C4-2B (cell line): ENCODE results near the gene FTL.

Experiments
- H3K27ac ChIP-seq: fragments of 450-650 bp; 2 replicates; pipeline ENCODE4 v1.5.1; 2017
- ZFX ChIP-seq: fragments of 450-650 bp; IDR thresholded peaks from 2 replicates; pipeline ENCODE4 v1.6.1; 2017
- TF ChIP-seq, protein P1 (sequence below): fragments of 450-650 bp; conservative IDR thresholded peaks from 2 replicates; pipeline ENCODE4 v1.5.1; 2017; ENCODE audit warnings: mild to moderate bottlenecking

FTL gene

DNA sequence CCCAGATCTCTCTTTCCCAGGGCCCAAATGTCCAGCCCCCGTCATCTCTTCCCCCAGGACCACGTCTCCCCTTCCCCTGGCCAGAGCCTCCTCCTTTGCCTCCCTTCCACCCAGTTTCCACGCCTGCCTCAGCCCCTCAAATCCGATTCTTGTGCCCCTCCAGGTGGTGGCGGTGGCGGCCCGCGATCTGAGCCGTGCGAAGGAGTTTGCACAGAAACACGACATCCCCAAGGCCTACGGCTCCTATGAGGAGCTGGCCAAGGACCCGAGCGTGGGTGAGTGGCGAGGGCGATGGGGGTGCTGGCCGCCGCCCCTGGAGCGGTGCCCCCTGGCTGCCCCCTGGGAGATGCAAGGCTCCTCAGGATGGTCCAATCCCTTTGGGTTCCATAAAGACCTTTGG is 30.3 kb upstream of the FTL start:
- TF ChIP-seq ZFX: no peak
- TF ChIP-seq, protein P1, sequence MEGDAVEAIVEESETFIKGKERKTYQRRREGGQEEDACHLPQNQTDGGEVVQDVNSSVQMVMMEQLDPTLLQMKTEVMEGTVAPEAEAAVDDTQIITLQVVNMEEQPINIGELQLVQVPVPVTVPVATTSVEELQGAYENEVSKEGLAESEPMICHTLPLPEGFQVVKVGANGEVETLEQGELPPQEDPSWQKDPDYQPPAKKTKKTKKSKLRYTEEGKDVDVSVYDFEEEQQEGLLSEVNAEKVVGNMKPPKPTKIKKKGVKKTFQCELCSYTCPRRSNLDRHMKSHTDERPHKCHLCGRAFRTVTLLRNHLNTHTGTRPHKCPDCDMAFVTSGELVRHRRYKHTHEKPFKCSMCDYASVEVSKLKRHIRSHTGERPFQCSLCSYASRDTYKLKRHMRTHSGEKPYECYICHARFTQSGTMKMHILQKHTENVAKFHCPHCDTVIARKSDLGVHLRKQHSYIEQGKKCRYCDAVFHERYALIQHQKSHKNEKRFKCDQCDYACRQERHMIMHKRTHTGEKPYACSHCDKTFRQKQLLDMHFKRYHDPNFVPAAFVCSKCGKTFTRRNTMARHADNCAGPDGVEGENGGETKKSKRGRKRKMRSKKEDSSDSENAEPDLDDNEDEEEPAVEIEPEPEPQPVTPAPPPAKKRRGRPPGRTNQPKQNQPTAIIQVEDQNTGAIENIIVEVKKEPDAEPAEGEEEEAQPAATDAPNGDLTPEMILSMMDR: no peak
- H3K27ac ChIP-seq: no peak overlapping the region

DNA sequence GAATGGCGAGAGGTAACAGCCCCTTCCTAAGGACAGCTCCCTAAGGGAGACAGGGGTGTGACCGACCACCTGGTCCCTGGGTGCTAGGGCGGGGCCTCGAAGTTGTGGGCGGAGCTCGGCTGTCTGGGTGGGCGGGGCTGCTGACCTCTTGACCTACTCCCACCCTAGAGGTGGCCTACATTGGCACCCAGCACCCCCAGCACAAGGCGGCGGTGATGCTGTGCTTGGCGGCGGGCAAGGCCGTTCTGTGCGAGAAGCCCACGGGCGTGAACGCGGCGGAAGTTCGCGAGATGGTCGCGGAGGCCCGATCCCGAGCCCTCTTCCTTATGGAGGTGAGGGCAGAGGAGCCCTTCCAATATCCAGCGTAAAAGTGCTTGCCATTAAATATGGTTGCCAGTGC is 29.2 kb upstream of the FTL start:
- H3K27ac ChIP-seq: no peak overlapping the region
- TF ChIP-seq ZFX: no peak
- TF ChIP-seq, protein P1: no peak

DNA sequence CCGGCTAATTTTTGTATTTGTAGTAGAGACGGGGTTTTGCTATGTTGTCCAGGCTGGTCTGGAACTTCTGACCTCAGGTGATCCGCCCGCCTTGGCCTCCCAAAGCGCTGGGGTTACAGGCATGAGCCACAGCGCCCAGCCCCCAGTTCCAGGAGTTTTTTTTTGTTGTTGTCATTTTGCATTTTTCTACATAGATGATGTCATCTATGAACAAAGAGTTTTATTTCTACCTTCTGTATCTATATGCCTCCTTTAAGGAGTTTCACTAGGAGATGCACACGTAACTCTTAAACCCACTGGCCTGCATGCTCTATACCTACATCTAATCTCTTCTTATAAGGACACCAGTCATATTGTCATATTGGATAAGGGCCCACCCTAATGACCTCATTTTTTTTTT is 26.9 kb upstream of the FTL start:
- H3K27ac ChIP-seq: no peak overlapping the region
- TF ChIP-seq ZFX: no peak
- TF ChIP-seq, protein P1: no peak

DNA sequence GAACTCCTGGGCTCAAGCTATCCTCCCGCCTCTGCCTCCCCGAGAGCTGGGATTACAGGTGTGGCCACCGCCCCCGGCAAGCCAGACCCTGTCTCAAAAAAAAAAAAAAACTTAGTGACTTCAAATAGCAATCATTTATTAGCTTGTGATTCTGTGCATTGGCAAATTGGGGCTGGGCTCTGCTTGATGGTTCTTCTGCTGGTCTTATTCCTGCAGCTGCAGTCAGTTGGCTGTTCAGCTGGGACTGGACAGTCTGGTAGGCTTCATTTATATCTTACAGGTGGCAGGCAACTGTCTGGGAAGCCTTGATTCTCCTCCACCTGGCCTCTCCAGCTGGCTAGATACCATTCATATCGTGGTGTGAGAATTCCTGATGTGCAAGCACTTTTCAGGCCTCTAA is 24.2 kb upstream of the FTL start:
- TF ChIP-seq ZFX: no peak
- TF ChIP-seq, protein P1: no peak
- H3K27ac ChIP-seq: no peak overlapping the region

- no peak overlapping the region for H3K27ac ChIP-seq
- TF ChIP-seq, protein P1: no peak
- TF ChIP-seq ZFX: no peak
These were observed 22.0 kb upstream of the FTL start for GRCh38 chr19:48943081-48943480.

DNA sequence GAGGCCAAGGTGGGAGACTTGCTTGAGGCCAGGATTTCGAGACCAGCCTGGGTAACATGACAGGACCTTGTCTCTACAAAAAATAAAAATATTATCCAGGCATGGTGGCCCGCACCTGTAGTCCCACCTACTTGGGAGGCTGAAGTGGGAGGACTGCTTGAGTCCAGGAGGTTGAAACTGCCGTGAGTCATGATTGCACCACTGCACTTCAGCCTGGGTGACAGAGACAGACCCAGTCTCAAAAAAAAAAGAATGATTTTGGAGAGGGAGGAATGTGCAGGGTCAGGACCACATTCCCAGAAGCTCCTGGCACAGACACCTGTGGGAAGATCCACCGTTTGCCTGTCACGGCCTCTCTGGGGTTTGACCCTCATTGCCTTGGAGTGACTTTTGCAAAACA is 19.7 kb upstream of the FTL start:
- H3K27ac ChIP-seq: no peak overlapping the region
- no peak for TF ChIP-seq ZFX
- TF ChIP-seq, protein P1: no peak

GRCh38 chr19:48945817-48946216 is 19.3 kb upstream of the FTL start:
- H3K27ac ChIP-seq: no peak overlapping the region
- TF ChIP-seq, protein P1: no peak
